Right lobe of liver (tissue), 4 donors: ENCODE results near the gene RALGAPB.

Source experiments
- CTCF ChIP-seq, 4 donors: fragments of 200-600 bp in 3 of 4; fragments of 450-650 bp in 1 of 4; IDR thresholded peaks; one replicate each; pipeline versions ENCODE4 v1.5.1 to v1.8.0; 2016 to 2022; ENCODE audit warnings: antibody characterized with exemption in 4 of 4, mild to moderate bottlenecking in 2 of 4
- POLR2A ChIP-seq: fragments of 450-650 bp; IDR thresholded peaks from one replicate; pipeline ENCODE4 v1.6.1; 2017; ENCODE audit warnings: antibody characterized with exemption, mild to moderate bottlenecking
- donor health status: DM: no; HTN: no; CAD: no.
- donor health status: DM: no; HTN: no; CAD: no.
- donor health status: DM: no; HTN: yes; CAD: no.

DNA sequence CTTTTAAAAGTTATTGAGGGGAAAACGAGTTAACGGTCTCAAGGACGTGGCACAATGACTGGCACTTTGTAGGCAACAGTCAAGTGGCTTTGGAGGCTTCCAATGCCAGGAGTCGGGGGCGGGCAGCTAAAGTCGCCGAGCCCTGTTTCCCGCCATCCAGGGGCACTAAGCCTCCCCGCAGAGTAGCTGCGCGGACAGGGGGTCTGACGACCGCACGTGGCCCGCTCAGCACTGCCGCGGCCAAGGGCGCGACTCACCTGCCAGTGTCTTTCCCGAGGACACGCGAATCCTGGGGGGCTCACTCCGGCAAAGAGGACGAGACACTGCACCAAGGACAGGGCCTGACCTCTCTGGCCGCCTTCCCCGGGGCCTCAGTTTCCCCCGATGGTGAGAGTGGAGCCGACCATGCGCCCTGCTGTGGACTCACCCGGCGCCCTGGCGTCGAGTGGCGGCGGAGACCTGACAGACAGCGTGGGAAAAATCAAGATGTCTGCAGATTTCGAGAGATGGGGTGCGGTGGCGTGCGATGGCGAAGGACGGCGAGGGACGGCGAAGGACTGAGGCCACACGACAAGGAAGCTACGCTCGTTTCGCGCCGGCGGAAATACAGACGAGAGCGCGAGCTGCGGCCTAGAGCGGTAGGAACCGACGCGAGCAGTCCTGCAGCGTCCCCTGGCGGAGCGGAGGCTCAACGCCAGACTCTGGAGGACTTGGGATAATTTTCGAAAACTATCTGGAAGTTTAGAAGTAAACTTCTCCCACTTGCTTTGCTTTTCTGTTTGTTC is 37.7 kb upstream of the RALGAPB start, which contains the start of gene SNHG17:
- peak; percentile 100 for TF ChIP-seq CTCF (IDR thresholded peaks at IDR 0.05)
- TF ChIP-seq POLR2A, result peak; percentile 85
